Osteoblast (primary cell): ENCODE results near the gene ANXA8. TPM values are rescaled to one million over a fixed set of nuclear protein-coding genes. Genes with fewer than 3 reads are reported as not detected.
A peak's percentile ranks its signal among the peaks of the same experiment; 100 is the strongest.
"Not testable (repeated sequence)": the region's sequence is repeated elsewhere in the genome, so short reads cannot be mapped to it uniquely, and the experiment has no call there.

Experiments used
- DNase-seq: peaks from one replicate; pipeline ENCODE4 v3.0.0; 2011; ENCODE audit warnings: low spot score, mixed read lengths; ENCODE audit not compliant: insufficient read length; ENCODE audit errors: missing footprints
- H2AFZ ChIP-seq: 2 replicates; pipeline ENCODE4 v1.6.0; 2011; ENCODE audit warnings: mild to moderate bottlenecking, low read length
- H3K27ac ChIP-seq: 2 replicates; pipeline ENCODE4 v1.5.1; 2011; ENCODE audit warnings: mild to moderate bottlenecking, low read depth, low read length, moderate library complexity
- H3K27me3 ChIP-seq: 2 replicates; pipeline ENCODE4 v1.6.0; 2012; ENCODE audit warnings: mild to moderate bottlenecking, control low read depth, inconsistent platforms, low read length, moderate library complexity; ENCODE audit not compliant: insufficient read depth
- H3K36me3 ChIP-seq: 2 replicates; pipeline ENCODE4 v1.5.1; 2011; ENCODE audit warnings: mild to moderate bottlenecking, low read length, control low read depth, moderate library complexity; ENCODE audit not compliant: insufficient read depth
- H3K4me1 ChIP-seq: 2 replicates; pipeline ENCODE4 v1.5.1; 2011; ENCODE audit warnings: mild to moderate bottlenecking, low read length, control low read depth, moderate library complexity; ENCODE audit not compliant: insufficient read depth
- H3K4me2 ChIP-seq: 2 replicates; pipeline ENCODE4 v1.6.0; 2011; ENCODE audit warnings: mild to moderate bottlenecking, low read length; ENCODE audit not compliant: insufficient read depth
- H3K4me3 ChIP-seq: fragments of 200-600 bp; sonication (generic); 3 replicates; pipeline ENCODE4 v1.5.1; 2012; ENCODE audit warnings: mild to moderate bottlenecking, low read length, inconsistent platforms; ENCODE audit not compliant: insufficient read depth
- H3K79me2 ChIP-seq: 2 replicates; pipeline ENCODE4 v1.6.0; 2012; ENCODE audit warnings: mild to moderate bottlenecking, low read length, control low read depth, inconsistent platforms; ENCODE audit not compliant: insufficient read depth
- H3K9me3 ChIP-seq: 2 replicates; pipeline ENCODE4 v1.5.1; 2011; ENCODE audit warnings: low read depth, low read length, control low read depth
- H4K20me1 ChIP-seq: 2 replicates; pipeline ENCODE4 v1.6.0; 2012; ENCODE audit warnings: mild to moderate bottlenecking, low read length, control low read depth; ENCODE audit not compliant: insufficient read depth
- total RNA-seq: library from RNA; depleted of rRNA; stranded (reverse); fragments of >200 nt; gene quantifications from 2 replicates; pipeline ENCODE4 v1.2.3, GENCODE V29; 2012

The ANXA8 gene
- total RNA-seq, 1 donor, result 0.72 TPM

DNA sequence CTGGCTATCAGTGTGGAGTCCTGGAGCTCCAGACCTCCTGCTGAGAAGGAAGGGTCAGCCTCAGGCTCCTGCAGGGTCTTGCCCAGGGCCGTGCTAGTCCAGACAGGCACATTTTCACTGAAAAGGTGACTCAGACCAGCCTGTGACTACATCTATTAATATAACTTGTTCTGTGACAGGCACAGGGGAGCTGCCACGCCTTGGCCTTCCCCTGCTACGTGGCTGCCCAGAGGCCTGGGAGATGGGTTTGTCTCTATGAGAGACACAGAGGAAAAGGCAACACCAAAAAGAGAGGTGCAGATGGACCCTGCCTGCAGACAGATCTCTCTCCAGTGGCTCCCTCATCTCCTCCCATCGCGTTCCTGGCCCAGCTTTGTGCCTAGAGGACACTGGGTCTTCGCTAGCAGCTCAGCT lies 2.1 kb downstream of the ANXA8 start:
- not testable (repeated sequence) for H3K36me3 ChIP-seq, DNase-seq, H3K27me3 ChIP-seq, H3K4me3 ChIP-seq, H4K20me1 ChIP-seq, H3K4me2 ChIP-seq, H3K79me2 ChIP-seq, H3K4me1 ChIP-seq, H3K9me3 ChIP-seq, H2AFZ ChIP-seq
- H3K27ac ChIP-seq, result peak overlapping the region; percentile 28

DNA sequence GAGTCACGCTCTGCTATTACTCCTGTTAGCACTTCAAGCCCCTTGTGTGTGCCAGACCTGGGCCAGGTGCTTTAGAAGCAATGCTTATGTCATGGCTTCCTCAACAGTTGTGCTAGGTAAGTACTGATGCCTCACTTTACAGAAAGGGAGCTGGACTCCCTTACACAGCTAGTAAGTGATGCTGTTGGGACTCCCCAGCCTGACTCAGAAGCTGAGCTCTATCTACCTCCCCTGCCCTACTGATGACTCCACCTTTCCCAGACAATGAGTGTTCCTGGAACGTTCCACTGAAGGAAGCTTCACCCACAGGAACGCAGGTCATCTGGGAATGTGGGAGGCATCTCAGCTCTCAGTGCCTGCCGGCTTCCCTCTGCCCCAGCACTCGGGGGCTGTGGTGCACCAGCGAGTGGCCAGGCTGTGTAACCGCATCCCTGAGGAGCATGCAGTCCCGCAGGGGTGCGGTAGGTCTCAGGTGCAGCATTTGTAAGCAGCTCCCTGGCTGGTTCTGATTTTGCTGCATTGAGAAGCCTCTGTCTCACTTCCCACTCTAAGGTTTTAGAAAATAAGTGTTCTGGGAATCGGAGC lies 2.6 kb downstream of the ANXA8 start:
- not testable (repeated sequence) for H3K4me2 ChIP-seq, H2AFZ ChIP-seq, H3K36me3 ChIP-seq, H4K20me1 ChIP-seq, H3K4me3 ChIP-seq, H3K27ac ChIP-seq, H3K79me2 ChIP-seq, H3K27me3 ChIP-seq, H3K9me3 ChIP-seq, H3K4me1 ChIP-seq, DNase-seq

DNA sequence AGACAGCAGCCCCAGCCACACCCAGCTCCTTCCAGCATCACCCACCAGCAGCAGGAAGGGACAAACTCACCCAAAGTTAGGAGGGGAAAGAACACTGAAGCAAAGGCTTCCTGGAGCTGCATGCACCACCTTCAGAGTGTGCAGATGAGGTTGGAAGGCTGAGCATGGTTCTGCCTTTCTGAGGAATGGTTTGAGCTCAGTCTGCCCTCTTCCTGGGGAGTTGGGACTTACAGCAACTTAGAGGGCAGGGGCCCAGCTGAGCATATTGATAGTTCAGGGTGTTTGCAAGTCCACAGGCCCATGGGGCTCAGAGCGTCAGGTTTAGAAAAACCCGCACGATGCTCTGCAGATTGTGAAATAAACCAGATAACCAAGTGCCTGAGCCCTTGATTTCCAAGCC lies 3.8 kb downstream of the ANXA8 start:
- not testable (repeated sequence) for H3K4me1 ChIP-seq, H2AFZ ChIP-seq, H3K4me2 ChIP-seq, H3K36me3 ChIP-seq, DNase-seq, H3K27ac ChIP-seq, H3K27me3 ChIP-seq, H4K20me1 ChIP-seq, H3K4me3 ChIP-seq, H3K79me2 ChIP-seq, H3K9me3 ChIP-seq

DNA sequence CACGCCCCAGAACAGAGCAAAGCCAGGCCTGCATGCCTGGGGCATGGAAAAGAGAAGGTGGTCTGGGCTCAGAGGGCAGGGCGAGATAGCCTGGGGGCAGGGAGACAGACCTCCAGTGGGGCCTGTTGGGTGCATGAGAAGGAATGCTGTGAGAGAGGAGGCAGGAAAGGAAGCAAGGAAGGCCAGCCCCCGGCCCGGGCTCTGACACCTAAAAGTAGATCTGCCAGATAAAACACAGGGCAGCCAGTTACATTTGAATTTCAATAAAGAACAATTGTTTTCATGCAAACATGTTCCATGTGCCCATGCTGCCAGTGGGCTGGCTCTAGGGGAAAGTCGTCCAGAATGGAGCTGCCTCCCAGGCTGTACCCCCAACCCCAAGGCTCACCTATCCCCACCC lies 5.8 kb downstream of the ANXA8 start:
- H4K20me1 ChIP-seq, H3K79me2 ChIP-seq, H3K4me3 ChIP-seq, H3K36me3 ChIP-seq, H3K27me3 ChIP-seq, H3K4me2 ChIP-seq, DNase-seq, H3K4me1 ChIP-seq, H3K27ac ChIP-seq, H3K9me3 ChIP-seq, H2AFZ ChIP-seq: not testable (repeated sequence)

DNA sequence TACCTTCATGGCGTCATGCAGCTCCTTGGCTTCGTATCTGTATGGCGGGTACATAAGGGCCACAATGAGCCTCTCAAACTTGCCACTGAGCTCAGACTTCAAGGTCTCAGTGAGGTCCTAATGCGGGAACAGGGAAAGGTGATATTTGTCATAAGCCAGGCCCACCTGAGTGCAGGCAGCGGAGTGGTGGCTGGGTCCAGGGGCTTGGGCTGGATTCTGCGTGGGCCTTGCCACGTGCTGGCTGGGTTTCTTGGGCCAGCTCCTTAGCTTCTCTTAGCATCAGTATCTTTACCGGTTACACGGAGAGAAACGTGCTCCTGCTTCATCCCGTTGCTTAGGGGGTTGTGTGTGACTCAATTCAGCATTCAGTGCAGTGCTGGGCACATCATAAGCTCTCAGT lies 6.8 kb downstream of the ANXA8 start:
- not testable (repeated sequence) for H3K4me1 ChIP-seq, H3K9me3 ChIP-seq, DNase-seq, H3K27ac ChIP-seq, H2AFZ ChIP-seq, H4K20me1 ChIP-seq, H3K4me2 ChIP-seq, H3K79me2 ChIP-seq, H3K36me3 ChIP-seq, H3K27me3 ChIP-seq, H3K4me3 ChIP-seq

DNA sequence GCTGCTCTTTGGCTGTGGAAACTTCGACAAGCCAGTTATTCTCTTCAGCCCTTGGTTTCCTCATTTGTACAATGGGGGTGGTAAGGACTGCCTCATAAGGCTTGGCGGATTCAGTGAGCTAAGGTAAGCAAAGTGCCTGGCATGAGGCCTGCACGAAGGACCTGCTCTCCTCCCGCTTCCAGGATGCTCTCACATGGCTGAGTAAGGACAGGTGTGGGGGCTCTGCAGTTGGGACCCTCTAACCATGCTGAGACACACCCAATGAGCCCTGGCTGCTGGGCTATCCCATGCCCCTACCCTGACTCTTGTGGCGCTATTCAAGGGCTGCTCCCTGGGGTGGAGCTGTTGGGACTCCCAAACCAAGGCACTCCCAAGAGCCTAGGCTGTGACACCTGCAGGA lies 8.8 kb downstream of the ANXA8 start:
- not testable (repeated sequence) for H3K27ac ChIP-seq, H3K4me1 ChIP-seq, H3K9me3 ChIP-seq, H3K4me2 ChIP-seq, H3K36me3 ChIP-seq, H3K79me2 ChIP-seq, H4K20me1 ChIP-seq, H2AFZ ChIP-seq, H3K27me3 ChIP-seq, H3K4me3 ChIP-seq, DNase-seq

DNA sequence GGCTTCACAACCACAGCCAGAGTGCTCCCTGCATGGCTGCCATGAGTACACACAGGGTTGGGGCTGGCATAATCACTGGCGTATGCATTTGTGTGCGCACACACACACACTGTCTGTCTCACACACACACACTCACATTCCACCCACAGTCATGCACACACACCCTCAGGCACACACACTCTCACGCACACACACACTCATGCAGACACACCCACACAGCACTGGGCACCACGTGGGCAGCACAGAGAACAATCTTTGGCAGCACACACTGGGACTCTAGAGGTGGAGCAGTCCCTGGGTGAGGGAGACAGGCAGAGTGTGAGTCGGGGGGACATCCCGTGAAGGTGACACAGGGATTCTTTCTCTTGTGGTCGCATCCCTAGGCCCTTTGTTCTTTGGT lies 10.4 kb downstream of the ANXA8 start:
- H3K4me2 ChIP-seq, DNase-seq, H3K27ac ChIP-seq, H3K36me3 ChIP-seq, H4K20me1 ChIP-seq, H3K4me3 ChIP-seq, H3K79me2 ChIP-seq, H3K9me3 ChIP-seq, H3K4me1 ChIP-seq, H2AFZ ChIP-seq, H3K27me3 ChIP-seq: not testable (repeated sequence)

DNA sequence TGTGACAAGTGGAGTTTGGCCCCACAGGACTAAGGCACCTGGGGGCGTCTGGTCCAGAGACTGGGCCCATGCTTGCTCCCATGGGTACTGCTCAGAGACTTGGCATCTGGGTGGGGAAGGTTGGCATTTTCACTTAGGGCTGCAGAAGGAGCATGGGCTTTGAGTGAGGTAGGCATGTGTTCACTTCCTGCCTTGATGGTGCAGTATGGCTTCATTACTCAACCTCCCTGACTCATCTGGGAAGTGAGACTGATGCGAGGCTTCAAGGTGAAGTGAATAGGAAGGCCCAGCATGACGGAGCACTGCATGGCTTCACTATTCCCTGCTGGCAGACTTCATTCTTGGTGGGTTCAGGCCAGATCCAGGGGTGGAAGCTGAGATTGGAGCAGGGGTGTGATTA lies 11.3 kb downstream of the ANXA8 start:
- H4K20me1 ChIP-seq, H3K4me3 ChIP-seq, H3K27me3 ChIP-seq, H3K36me3 ChIP-seq, H2AFZ ChIP-seq, H3K27ac ChIP-seq, H3K9me3 ChIP-seq, H3K4me1 ChIP-seq, DNase-seq, H3K4me2 ChIP-seq, H3K79me2 ChIP-seq: not testable (repeated sequence)

DNA sequence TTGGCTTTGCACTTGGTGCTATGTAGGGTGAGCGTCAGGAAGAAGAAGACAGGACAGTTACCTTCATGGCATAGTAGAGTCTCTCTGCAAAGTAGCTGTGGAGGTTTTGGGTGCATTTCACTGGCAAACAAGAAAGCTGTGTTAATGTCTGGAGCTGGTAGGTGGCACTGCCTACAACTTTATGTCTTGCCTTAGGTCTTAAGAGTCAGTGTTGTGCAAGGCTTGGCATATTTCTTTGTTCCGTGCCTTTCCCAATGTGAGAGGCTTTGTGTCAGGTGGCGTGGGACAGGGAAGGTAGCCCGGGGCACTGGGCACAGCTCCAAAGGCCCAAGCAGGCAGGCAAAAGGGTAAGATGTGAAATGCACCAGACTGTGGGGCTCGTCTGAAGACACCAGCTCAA lies 11.8 kb downstream of the ANXA8 start:
- DNase-seq, H3K27me3 ChIP-seq, H3K4me1 ChIP-seq, H3K27ac ChIP-seq, H3K79me2 ChIP-seq, H3K4me2 ChIP-seq, H3K4me3 ChIP-seq, H3K36me3 ChIP-seq, H3K9me3 ChIP-seq, H2AFZ ChIP-seq, H4K20me1 ChIP-seq: not testable (repeated sequence)
